Activated naive CD8-positive, alpha-beta T cell treated with anti-CD3 and anti-CD28 coated beads, Interleukin-2, amount 50 U/mL, for 24 hours (primary cell): ENCODE data around the gene RNF223.

Experiments used
- ATAC-seq: fragments of 150-1000 bp; cut with Tn5 transposase; one replicate; pipeline ENCODE4 v1.10.0; 2021
- DNase-seq: peaks from one replicate; pipeline ENCODE4 v3.0.0; 2021
- H3K27ac Mint-ChIP-seq: one replicate; pipeline ENCODE4 v1.8.0; 2021; ENCODE audit warnings: mild to moderate bottlenecking, mixed read lengths
- H3K27me3 Mint-ChIP-seq: one replicate; pipeline ENCODE4 v1.8.0; 2021; ENCODE audit warnings: mixed read lengths
- H3K36me3 Mint-ChIP-seq: one replicate; pipeline ENCODE4 v1.8.0; 2021; ENCODE audit warnings: low read depth, mixed read lengths
- H3K4me1 Mint-ChIP-seq: one replicate; pipeline ENCODE4 v1.8.0; 2021; ENCODE audit warnings: mixed read lengths
- H3K4me3 Mint-ChIP-seq: one replicate; pipeline ENCODE4 v1.8.0; 2021; ENCODE audit warnings: mild to moderate bottlenecking, moderate library complexity, mixed read lengths
- H3K9me3 Mint-ChIP-seq: one replicate; pipeline ENCODE4 v1.8.0; 2021; ENCODE audit warnings: mixed read lengths

The RNF223 gene

DNA sequence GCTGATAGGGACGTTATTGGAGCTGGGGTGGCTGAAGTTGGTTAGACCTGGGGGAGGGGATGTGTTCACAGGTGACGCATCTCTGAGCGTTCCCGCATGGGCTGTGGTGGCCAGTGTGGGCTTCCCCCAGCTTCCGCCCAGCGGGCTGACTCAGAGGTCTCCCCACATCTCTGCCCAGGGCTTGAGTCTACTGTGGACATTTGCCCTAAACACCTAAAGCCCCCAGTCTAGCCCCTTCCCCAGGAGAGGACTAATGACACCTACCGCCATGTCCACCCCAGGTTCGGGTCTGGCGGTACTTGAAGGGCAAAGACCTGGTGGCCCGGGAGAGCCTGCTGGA is 52.2 kb downstream of the RNF223 start:
- Mint-ChIP-seq H3K27me3 (no peaks in the 10 kb centered on the region), H3K36me3 (peaks cover 2% of the 10 kb centered on the region), H3K9me3 (no peaks in the 10 kb centered on the region), H3K4me1 (peaks cover 12% of the 10 kb centered on the region), H3K27ac (no peak overlapping the region), H3K4me3 (no peak overlapping the region)
- ATAC-seq = no peak
- DNase-seq = no peak

DNA sequence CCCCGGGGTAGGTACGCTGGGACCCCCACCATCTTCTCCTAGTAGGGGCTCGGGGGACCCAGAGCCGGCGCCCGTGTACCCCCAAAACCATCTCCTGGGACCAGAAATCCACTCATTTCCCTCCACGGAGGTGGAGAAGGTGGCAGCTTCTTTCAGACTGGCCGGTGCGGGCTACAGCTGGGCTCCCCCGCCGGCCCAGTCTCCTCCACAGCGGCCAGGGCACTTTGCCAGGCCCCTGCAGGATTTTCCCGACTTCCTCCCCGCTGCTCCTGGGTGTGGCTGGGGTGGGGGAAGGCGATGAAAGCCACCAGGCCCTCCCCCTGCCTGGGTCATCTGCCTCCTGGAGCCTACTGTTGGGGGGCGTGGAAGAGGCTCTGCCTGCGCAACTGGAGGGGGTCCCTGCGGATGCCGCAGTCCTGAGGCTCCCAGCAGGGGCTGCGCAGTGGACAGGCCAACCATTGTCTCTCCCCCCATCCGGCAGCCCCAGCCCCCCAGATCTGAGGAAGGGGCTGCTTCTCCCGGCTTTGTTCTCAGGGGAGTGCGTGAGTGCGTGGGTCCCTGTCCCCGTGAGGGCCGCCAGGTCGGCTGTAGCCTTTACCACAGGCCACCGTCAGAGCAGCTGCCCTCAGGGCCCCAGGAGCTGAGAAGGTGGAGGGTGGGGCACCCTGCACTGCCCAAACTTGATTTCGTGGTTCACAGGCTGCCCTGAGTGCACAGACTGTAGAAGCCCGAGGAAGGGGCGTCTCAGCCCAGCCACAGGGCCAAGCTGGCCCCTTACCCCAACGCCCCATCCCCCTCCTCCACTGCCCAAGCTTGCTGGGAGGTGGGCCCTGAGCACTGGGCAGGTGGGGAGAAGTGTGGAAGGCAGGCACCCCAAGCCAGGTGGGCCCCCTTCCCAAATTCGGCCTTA is 52.8 kb downstream of the RNF223 start:
- Mint-ChIP-seq H3K27ac (no peak overlapping the region), H3K27me3 (no peaks in the 10 kb centered on the region), H3K9me3 (no peaks in the 10 kb centered on the region), H3K36me3 (peaks cover 2% of the 10 kb centered on the region), H3K4me1 (peaks cover 12% of the 10 kb centered on the region), H3K4me3 (no peak overlapping the region)
- DNase-seq (no peak), ATAC-seq (no peak)
